Lower leg skin (tissue), 3 donors: Measurements from ENCODE around the gene THBS1.

Source experiments
- POLR2A ChIP-seq, 2 donors: fragments of 450-650 bp; IDR thresholded peaks; one replicate each; pipeline ENCODE4 v1.6.1; 2016 to 2017; ENCODE audit warnings: antibody characterized with exemption in 2 of 2, mild to moderate bottlenecking in 1 of 2, moderate library complexity in 1 of 2
- TF ChIP-seq, protein P1 (sequence below), 3 donors: fragments of 450-650 bp; IDR thresholded peaks; one replicate each; pipeline ENCODE4 v1.5.1; 2016; ENCODE audit warnings: antibody characterized with exemption in 3 of 3, mild to moderate bottlenecking in 3 of 3, moderate library complexity in 2 of 3

DNA sequence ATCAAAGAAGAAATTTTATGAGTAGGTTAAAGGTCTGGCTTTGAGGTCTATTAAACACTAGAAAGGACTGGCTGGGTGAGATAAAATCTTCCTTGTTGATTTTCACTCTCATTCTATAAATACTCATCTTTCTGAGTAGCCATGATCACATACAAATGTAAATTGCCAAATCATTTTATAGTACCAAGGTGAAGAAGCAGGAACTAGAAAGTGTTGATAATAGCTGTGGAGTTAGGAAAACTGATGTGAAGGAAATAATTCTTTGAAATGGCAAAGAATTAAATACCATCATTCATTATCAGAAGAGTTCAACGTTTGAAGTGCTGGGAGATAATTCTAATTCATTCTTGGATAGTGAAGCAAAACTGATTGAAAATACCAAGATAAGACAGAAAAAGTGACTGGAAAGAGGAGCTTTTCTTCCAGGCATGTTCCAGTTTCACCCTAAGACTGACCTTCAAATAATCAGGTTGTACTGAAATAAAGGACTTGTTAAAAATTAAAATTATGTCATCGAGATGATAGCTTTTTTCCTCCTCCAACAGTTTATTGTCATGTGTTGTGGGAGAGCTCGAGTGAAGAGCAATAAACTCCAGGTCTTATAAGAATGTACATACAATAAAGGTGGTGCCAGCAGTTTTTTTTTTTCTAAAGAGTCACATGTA lies 17.4 kb downstream of the THBS1 start:
- TF ChIP-seq POLR2A (IDR thresholded peaks at IDR 0.05): no peak
- TF ChIP-seq, protein P1, sequence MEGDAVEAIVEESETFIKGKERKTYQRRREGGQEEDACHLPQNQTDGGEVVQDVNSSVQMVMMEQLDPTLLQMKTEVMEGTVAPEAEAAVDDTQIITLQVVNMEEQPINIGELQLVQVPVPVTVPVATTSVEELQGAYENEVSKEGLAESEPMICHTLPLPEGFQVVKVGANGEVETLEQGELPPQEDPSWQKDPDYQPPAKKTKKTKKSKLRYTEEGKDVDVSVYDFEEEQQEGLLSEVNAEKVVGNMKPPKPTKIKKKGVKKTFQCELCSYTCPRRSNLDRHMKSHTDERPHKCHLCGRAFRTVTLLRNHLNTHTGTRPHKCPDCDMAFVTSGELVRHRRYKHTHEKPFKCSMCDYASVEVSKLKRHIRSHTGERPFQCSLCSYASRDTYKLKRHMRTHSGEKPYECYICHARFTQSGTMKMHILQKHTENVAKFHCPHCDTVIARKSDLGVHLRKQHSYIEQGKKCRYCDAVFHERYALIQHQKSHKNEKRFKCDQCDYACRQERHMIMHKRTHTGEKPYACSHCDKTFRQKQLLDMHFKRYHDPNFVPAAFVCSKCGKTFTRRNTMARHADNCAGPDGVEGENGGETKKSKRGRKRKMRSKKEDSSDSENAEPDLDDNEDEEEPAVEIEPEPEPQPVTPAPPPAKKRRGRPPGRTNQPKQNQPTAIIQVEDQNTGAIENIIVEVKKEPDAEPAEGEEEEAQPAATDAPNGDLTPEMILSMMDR (IDR thresholded peaks at IDR 0.05): no peak
